Loucy (cell line): Measurements from ENCODE around the gene IL21R.

ENCODE experiments used
- CTCF ChIP-seq: fragments of 200-600 bp; sonication (generic); conservative IDR thresholded peaks from 2 replicates; pipeline ENCODE4 v1.5.1; 2014; ENCODE audit warnings: mild to moderate bottlenecking, antibody characterized with exemption, low read length
- EZH2phosphoT487 ChIP-seq: fragments of 200-600 bp; IDR thresholded peaks from 2 replicates; pipeline ENCODE4 v1.6.1; 2018; ENCODE audit warnings: antibody characterized with exemption, mild to moderate bottlenecking, moderate library complexity, borderline replicate concordance

- no peak for TF ChIP-seq CTCF
- no peak for TF ChIP-seq EZH2phosphoT487
Observed at GRCh38 chr16:27500801-27501200, 98.8 kb downstream of the IL21R start.
